IPS-NIHi11 (cell line): Measurements from ENCODE around the gene CHST12.
A peak's percentile ranks its signal among the peaks of the same experiment; 100 is the strongest.
"Not testable (repeated sequence)": the region's sequence is repeated elsewhere in the genome, so short reads cannot be mapped to it uniquely, and the experiment has no call there.

Source experiments
- DNase-seq: peaks from one replicate; pipeline ENCODE4 v3.0.0; 2012; ENCODE audit warnings: mixed read lengths, low spot score

CHST12 gene

GRCh38 chr7:2404714-2405119 lies 1.3 kb downstream of the CHST12 start:
- no peak for DNase-seq

GRCh38 chr7:2405201-2405600 lies 1.8 kb downstream of the CHST12 start:
- DNase-seq: no peak

GRCh38 chr7:2405601-2406345 lies 2.4 kb downstream of the CHST12 start:
- no peak for DNase-seq

GRCh38 chr7:2409745-2410414 lies 6.5 kb downstream of the CHST12 start:
- DNase-seq: no peak

GRCh38 chr7:2411049-2411448 lies 7.6 kb downstream of the CHST12 start:
- DNase-seq: no peak

GRCh38 chr7:2411815-2412586 lies 8.6 kb downstream of the CHST12 start:
- no peak for DNase-seq

GRCh38 chr7:2412587-2413201 lies 9.3 kb downstream of the CHST12 start:
- no peak for DNase-seq

GRCh38 chr7:2416063-2416462 lies 12.7 kb downstream of the CHST12 start:
- no peak for DNase-seq

GRCh38 chr7:2416650-2417049 lies 13.2 kb downstream of the CHST12 start:
- DNase-seq: no peak

GRCh38 chr7:2417178-2417577 lies 13.8 kb downstream of the CHST12 start:
- not testable (repeated sequence) for DNase-seq

GRCh38 chr7:2417981-2418481 lies 14.6 kb downstream of the CHST12 start:
- no peak for DNase-seq

- no peak for DNase-seq
Observed at GRCh38 chr7:2420216-2420933, 17.0 kb downstream of the CHST12 start.

GRCh38 chr7:2421943-2422310 lies 18.5 kb downstream of the CHST12 start:
- DNase-seq: no peak

GRCh38 chr7:2425749-2426148 lies 22.3 kb downstream of the CHST12 start:
- no peak for DNase-seq

GRCh38 chr7:2431260-2431867 lies 28.0 kb downstream of the CHST12 start:
- peak; percentile 81 for DNase-seq

- no peak for DNase-seq
Observed at GRCh38 chr7:2432910-2433712, 29.7 kb downstream of the CHST12 start.

- no peak for DNase-seq
Observed at GRCh38 chr7:2433713-2434550, 30.5 kb downstream of the CHST12 start.

GRCh38 chr7:2435146-2435545 lies 31.7 kb downstream of the CHST12 start:
- DNase-seq: no peak

- DNase-seq: no peak
Observed at GRCh38 chr7:2436341-2437104, 33.1 kb downstream of the CHST12 start.
